Nephron progenitor cell (in vitro differentiated cells): ENCODE results near the gene TANK.

ENCODE experiments used
- DNase-seq: peaks from one replicate; pipeline ENCODE4 v3.0.0; 2021
- H3K27ac Mint-ChIP-seq: 2 replicates; pipeline ENCODE4 v1.8.0; 2021; ENCODE audit warnings: mild to moderate bottlenecking, moderate library complexity, mixed read lengths
- H3K27me3 Mint-ChIP-seq: 2 replicates; pipeline ENCODE4 v1.8.0; 2021; ENCODE audit warnings: mild to moderate bottlenecking, low read depth, mixed read lengths; ENCODE audit not compliant: poor library complexity
- H3K36me3 Mint-ChIP-seq: 2 replicates; pipeline ENCODE4 v1.8.0; 2021; ENCODE audit warnings: low read depth, mixed read lengths
- H3K4me1 Mint-ChIP-seq: 2 replicates; pipeline ENCODE4 v1.8.0; 2021; ENCODE audit warnings: mixed read lengths
- H3K4me3 Mint-ChIP-seq: 2 replicates; pipeline ENCODE4 v1.8.0; 2021; ENCODE audit warnings: mild to moderate bottlenecking, moderate library complexity, mixed read lengths
- H3K9me3 Mint-ChIP-seq: 2 replicates; pipeline ENCODE4 v1.8.0; 2021; ENCODE audit warnings: mild to moderate bottlenecking, moderate library complexity, mixed read lengths
- TF ChIP-seq, protein P1 (sequence below): fragments of 200-600 bp; sonication (generic); IDR thresholded peaks from 2 replicates; pipeline ENCODE4 v1.5.0; 2021; ENCODE audit warnings: antibody characterized with exemption

The TANK gene

DNA sequence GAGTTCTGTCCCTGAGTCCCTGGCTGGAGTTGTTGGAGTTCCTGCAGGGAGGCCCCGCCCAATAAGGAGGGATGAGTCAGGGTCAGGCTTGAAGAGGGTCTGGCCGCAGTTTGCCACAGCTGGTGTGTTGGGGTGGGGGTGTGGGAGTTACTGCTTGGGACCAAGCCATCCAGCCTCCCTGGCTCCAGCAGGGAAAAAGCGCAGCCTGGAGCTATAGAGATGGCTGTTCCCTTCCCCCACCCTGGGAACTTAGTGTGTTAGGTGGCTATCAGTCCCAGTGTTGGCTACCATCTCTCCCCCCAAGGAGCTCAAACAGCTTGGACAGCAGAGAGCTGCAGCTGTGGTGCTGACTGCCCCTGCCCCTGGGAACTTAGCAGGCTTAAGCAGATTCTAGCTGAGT is 13.2 kb upstream of the TANK start:
- Mint-ChIP-seq H3K27me3 (peaks cover 7% of the 10 kb centered on the region), H3K9me3 (peaks cover 84% of the 10 kb centered on the region), H3K27ac (no peak overlapping the region), H3K4me3 (no peak overlapping the region), H3K4me1 (no peaks in the 10 kb centered on the region), H3K36me3 (peaks cover 5% of the 10 kb centered on the region)
- DNase-seq: no peak
- TF ChIP-seq, protein P1, sequence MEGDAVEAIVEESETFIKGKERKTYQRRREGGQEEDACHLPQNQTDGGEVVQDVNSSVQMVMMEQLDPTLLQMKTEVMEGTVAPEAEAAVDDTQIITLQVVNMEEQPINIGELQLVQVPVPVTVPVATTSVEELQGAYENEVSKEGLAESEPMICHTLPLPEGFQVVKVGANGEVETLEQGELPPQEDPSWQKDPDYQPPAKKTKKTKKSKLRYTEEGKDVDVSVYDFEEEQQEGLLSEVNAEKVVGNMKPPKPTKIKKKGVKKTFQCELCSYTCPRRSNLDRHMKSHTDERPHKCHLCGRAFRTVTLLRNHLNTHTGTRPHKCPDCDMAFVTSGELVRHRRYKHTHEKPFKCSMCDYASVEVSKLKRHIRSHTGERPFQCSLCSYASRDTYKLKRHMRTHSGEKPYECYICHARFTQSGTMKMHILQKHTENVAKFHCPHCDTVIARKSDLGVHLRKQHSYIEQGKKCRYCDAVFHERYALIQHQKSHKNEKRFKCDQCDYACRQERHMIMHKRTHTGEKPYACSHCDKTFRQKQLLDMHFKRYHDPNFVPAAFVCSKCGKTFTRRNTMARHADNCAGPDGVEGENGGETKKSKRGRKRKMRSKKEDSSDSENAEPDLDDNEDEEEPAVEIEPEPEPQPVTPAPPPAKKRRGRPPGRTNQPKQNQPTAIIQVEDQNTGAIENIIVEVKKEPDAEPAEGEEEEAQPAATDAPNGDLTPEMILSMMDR: no peak

DNA sequence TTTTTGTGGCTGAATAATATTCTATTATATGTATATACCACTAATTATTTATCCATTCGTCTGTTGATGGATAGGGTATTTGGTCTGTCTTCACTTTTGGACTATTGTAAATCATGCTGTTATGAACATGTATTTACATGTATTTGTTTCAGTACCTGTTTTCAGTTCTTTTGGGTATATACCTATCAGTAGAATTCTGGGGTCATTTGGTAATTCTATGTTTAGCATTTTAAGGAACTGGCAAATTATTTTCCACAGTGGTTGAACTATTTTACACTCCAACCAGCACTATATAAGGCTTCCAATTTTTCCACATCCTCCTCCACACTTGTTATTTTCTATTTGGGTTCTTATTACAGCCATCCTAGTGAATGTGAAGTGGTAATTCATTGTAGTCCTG is 12.4 kb upstream of the TANK start:
- H3K27ac Mint-ChIP-seq: no peak overlapping the region
- H3K36me3 Mint-ChIP-seq: peaks cover 5% of the 10 kb centered on the region
- H3K9me3 Mint-ChIP-seq: peaks cover 87% of the 10 kb centered on the region
- no peaks in the 10 kb centered on the region for H3K4me1 Mint-ChIP-seq
- TF ChIP-seq, protein P1: no peak
- no peak overlapping the region for H3K4me3 Mint-ChIP-seq
- DNase-seq: no peak
- H3K27me3 Mint-ChIP-seq: peaks cover 3% of the 10 kb centered on the region

DNA sequence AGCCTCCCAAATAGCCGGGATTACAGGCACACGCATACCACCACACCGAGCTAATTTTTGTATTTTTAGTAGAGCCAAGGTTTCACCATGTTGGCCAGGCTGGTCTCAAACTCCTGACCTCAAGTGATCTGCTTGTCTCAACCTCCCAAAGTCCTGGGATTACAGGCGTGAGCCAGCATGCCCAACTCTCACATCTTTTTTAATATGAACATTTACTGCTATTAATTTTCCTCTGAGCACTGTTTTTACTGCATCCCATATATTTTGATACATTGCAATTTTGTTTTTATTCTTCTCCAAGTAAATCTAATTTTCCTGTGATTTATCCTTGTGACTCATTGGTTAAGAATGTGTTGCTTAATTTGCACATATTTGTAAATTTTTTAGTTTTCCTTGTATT is 9.5 kb upstream of the TANK start:
- Mint-ChIP-seq H3K36me3 (peaks cover 5% of the 10 kb centered on the region), H3K9me3 (peaks cover 62% of the 10 kb centered on the region), H3K4me3 (no peak overlapping the region), H3K27ac (no peak overlapping the region), H3K27me3 (peaks cover 3% of the 10 kb centered on the region), H3K4me1 (no peaks in the 10 kb centered on the region)
- DNase-seq: no peak
- TF ChIP-seq, protein P1: no peak

DNA sequence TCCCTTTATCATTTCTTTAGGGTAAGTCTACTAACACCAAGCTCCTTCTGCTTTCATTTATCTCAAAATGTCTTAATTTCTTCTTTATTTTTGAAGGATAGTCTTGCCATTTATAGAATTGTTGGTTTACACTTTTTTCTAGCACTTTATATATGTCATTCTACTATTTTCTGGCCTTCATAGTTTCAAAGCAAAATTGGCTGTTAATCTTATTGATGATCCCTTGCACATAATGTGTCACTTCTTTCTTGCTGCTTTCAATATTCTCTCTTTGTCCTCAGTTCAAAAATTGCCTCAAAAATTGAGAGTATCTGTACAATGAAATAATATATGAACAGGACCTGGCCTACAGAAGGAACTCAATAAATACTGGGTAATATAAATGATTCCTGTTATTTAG is 7.9 kb upstream of the TANK start:
- no peak for DNase-seq
- H3K36me3 Mint-ChIP-seq: peaks cover 5% of the 10 kb centered on the region
- H3K4me3 Mint-ChIP-seq: no peak overlapping the region
- peaks cover 3% of the 10 kb centered on the region for H3K27me3 Mint-ChIP-seq
- no peak overlapping the region for H3K27ac Mint-ChIP-seq
- TF ChIP-seq, protein P1: no peak
- peaks cover 56% of the 10 kb centered on the region for H3K9me3 Mint-ChIP-seq
- H3K4me1 Mint-ChIP-seq: no peaks in the 10 kb centered on the region

DNA sequence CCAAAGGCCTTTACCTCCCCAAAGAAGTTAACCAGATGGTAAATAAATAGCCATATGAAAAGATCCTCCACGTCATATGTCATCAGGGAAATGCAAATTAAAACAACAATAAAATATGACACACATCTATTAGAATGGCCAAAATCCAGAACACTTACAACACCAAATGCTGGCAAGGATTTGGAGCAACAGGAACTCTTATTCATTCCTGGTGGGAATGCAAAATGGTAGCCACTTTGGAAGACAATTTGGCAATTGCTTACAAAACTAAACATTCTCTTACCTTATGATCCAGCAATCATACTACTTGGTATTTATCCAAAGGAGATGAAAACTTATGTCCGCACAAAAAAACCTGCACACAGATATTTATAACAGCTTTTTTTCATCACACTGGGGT is 1.3 kb upstream of the TANK start:
- H3K27ac Mint-ChIP-seq: no peak overlapping the region
- peaks cover 9% of the 10 kb centered on the region for H3K36me3 Mint-ChIP-seq
- H3K9me3 Mint-ChIP-seq: no peaks in the 10 kb centered on the region
- no peaks in the 10 kb centered on the region for H3K27me3 Mint-ChIP-seq
- peak overlapping the region; percentile 40 for H3K4me3 Mint-ChIP-seq
- TF ChIP-seq, protein P1: no peak
- H3K4me1 Mint-ChIP-seq: peaks cover 29% of the 10 kb centered on the region
- no peak for DNase-seq

DNA sequence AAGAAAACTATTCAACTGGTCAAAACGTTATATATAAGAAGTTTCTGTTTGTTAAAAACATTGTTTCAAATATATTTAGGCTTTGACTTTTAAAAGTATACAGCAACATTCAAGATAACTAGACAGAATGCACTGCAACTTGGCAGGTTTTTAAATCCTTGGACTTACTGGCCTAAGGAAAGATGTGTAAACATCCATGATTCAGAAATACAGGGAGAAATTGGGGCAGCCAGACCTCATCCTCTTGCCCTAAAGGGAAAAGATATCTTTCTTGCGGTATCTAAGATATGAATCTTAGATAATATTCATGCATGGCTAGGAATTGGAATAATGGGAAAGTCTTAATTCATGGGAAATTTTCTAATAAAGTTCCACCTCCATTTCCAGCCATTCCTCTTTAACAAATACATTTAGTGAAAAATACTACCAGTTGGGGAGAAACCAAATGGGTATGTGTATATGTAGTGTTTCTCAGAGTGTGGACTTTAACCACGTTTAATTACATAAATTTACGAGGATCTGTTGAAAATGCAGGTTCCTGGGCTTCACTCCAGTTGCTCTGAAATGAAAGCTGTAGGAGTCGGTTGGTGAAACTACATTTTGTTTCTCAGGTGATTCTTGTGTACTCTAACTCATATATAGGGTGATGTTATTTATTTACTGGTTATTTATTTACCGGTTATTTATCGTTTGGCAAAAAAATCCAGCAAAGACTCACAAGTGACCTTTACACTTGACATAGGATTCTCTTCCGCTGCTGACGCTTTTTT is 587 bp upstream of the TANK start:
- no peaks in the 10 kb centered on the region for H3K9me3 Mint-ChIP-seq
- H3K36me3 Mint-ChIP-seq: peaks cover 9% of the 10 kb centered on the region
- H3K4me1 Mint-ChIP-seq: peaks cover 29% of the 10 kb centered on the region
- TF ChIP-seq, protein P1: no peak
- no peak for DNase-seq
- H3K4me3 Mint-ChIP-seq: peak overlapping the region; percentile 100
- H3K27me3 Mint-ChIP-seq: no peaks in the 10 kb centered on the region
- no peak overlapping the region for H3K27ac Mint-ChIP-seq
